Measurements from ENCODE around the gene GRIK1.
A peak's percentile ranks its signal among the peaks of the same experiment; 100 is the strongest.

GRIK1 gene

DNA sequence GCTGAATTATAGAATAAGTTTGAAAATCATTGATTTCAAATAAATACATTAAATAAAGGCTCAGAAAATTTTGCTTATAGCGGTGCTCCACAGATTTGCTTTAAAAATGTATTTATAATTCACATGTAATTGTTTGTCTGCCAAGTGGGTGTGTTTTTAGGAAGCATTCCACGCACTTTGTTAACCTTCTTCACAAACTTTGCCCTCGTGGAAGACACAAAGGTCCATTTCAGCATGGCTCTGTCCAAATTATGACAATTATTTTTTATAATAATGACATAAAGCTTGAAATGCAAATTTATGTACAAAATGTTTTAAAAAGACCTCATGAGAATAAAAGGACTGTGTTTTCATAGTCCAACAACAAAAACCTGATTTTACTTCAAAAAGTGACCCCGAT lies 146.1 kb downstream of the GRIK1 start:
- no peak for DNase-seq (ENCODE audit: low read depth, low spot score)

GRCh38 chr21:29789393-29789792 lies 150.4 kb downstream of the GRIK1 start:
- no peak overlapping the region for H3K27ac ChIP-seq
- DNase-seq (ENCODE audit: low read depth, low spot score) = no peak

More for the DNA sequence above, 146.1 kb downstream of the GRIK1 start:
- H3K27ac ChIP-seq = no peak overlapping the region

- no peak overlapping the region for H3K27ac ChIP-seq
- no peak for DNase-seq (ENCODE audit: low read depth, low spot score)
Observed at GRCh38 chr21:29788752-29789151, 151.0 kb downstream of the GRIK1 start.

DNA sequence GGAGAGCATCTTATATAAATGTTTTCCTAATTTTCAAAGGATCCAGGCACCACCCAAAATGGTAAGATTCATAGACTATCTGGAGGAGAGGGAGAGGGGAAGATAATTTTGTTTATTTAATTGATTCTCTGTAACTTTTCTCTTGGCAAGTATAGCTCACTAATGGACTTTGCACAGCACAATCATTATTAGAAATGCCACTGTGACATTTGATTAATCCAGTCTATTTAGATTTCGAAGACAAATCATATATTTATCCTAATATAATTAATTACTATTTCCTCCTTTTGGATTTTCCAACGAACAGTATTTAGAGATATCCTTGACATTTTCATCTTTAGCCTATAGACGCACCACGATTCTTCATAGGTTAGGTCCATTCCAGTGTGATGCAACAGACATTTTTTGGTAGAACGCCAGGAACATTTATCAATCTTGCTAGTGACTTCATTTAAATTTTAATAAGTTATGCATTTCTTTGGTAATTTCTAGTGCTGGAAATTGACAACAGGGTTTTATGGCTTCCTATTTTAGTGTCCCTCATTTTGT lies 152.4 kb downstream of the GRIK1 start:
- DNase-seq (ENCODE audit: low read depth, low spot score) = no peak
- H3K27ac ChIP-seq = no peak overlapping the region

DNA sequence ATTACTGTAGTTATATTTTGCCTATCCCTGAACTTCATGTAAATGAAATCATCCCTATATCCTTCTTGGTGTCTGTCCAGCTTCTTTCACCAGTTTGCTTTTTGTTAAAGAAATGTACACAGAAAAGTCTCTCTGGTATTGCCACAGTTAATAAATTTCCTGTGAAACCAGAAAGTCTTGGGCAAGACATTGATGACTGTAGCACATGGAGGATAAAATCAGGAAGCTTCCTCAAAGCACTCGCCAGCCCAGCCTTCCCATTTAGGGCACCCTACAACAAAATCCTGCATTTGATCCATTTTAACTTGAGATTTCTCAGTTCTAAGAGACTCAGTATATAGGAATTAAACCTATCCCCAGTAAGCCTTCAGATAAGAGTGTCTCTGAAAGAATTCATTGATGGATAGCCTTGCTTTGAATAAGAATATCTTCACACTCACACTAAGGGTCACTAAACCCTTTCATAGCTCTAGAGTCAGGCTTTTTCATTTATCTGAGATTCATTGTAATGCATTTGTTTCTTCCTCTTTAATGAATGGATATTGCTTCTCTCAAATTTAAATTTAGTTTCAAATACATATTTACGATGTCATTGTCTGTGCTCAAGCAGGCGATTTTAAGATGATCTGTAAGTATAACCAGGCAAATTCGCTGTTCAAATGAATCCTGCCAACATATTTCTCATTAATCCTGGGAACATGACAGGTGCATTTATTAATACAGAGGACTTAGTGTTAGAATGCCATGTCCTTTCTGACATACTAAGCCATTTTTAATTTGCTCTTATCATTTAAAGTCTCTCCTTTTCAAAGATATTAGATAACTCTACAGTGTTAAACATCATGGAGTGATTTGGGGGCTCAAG lies 153.1 kb downstream of the GRIK1 start:
- no peak overlapping the region for H3K27ac ChIP-seq
- no peak for DNase-seq (ENCODE audit: low read depth, low spot score)

DNA sequence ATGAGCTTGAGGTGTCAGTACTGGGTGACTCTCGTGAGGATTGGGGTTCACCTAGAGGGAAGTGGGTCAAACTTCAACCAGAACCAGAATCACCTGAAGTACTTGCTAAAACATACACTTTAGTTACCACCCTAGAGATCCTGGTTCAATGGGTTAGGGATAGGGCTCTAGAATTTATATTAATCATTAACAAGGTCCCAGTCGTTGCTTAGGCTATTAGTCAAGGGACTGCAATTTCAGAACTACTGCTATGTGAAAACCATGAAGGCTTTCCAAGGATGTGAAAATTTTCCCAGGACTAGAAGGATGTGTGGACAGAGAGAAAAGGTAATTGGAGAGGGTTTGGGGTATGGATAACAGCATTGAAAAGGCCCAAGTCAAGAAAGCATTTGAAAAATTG lies 162.6 kb downstream of the GRIK1 start:
- H3K27ac ChIP-seq = no peak overlapping the region
- DNase-seq (ENCODE audit: low read depth, low spot score) = no peak

GRCh38 chr21:29775462-29775861 lies 164.3 kb downstream of the GRIK1 start:
- no peak for DNase-seq (ENCODE audit: low read depth, low spot score)
- H3K27ac ChIP-seq = no peak overlapping the region

GRCh38 chr21:29771491-29772066 lies 168.2 kb downstream of the GRIK1 start:
- no peak overlapping the region for H3K27ac ChIP-seq
- DNase-seq (ENCODE audit: low read depth, low spot score) = peak; percentile 22

- H3K27ac ChIP-seq = no peak overlapping the region
- no peak for DNase-seq (ENCODE audit: low read depth, low spot score)
Observed at GRCh38 chr21:29763674-29764073, 176.1 kb downstream of the GRIK1 start.

DNA sequence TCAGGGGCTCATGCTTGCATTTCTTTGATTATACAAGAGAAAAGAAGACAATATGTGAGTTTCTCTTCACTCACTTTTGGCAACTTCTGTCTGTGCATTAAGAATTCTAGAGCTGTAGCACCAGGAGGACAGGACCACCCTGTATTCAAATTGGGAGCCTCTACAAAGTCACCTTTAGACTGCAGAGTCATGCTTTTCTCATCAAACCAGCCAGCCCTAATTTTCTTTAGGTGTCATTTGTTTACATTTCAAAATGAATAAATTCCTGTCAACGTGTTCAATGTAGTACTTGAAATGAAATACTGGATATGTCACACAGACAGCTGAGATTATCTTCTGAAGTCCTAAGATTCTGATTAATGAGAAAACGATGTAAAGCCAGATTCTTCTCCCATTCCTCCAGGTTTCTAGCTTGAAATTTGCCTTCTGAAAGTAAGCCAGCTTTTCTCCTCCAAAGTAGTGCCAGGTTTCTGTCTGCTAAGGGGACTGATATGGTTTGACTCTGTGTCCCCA lies 177.2 kb downstream of the GRIK1 start:
- no peak for DNase-seq (ENCODE audit: low read depth, low spot score)
- no peak overlapping the region for H3K27ac ChIP-seq

GRCh38 chr21:29753216-29753615 lies 186.6 kb downstream of the GRIK1 start:
- H3K27ac ChIP-seq = no peak overlapping the region
- no peak for DNase-seq (ENCODE audit: low read depth, low spot score)

- H3K27ac ChIP-seq = no peak overlapping the region
- DNase-seq (ENCODE audit: low read depth, low spot score) = no peak
Observed at GRCh38 chr21:29751473-29752185, 188.2 kb downstream of the GRIK1 start.

DNA sequence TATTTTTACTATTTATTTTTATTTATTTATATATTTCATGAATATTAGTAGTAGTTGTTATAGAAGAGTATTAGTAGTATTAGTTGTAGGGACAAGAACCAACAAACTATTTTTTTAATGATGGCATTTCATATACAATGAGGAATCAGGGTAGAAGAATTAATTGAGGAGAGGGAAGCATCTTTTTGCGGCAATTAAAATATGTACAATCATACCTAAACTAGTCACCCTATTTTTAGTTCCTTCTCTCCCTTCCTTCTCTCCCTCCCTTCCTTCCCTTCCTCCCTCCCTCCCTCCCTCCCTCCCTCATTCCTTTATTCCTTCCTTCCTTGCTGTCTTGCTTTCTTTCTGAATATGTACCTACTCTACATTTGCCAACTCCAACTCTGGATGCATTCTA lies 189.8 kb downstream of the GRIK1 start:
- no peak for DNase-seq (ENCODE audit: low read depth, low spot score)
- H3K27ac ChIP-seq = no peak overlapping the region

DNA sequence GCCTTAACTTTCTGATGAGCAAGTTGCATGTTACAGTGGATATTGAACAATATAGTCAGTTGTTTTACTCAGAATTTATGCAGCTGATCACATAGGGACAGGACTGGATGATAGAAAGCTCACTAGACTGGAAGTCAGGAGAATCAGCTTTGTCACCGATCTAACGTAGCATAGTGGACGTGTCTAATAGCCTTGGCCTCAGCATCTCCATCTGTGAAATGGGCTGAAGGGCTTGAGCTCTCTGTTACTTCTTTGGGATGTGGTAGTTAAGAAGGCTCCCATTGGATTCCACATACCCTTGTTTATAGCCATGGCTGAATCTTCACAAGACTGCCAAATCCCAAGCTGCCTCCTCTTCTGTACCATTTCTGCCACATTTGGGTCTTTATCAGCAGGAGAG lies 190.6 kb downstream of the GRIK1 start:
- H3K27ac ChIP-seq = no peak overlapping the region
- DNase-seq (ENCODE audit: low read depth, low spot score) = no peak

GRCh38 chr21:29748391-29749167 lies 191.2 kb downstream of the GRIK1 start:
- no peak for DNase-seq (ENCODE audit: low read depth, low spot score)
- no peak overlapping the region for H3K27ac ChIP-seq

DNA sequence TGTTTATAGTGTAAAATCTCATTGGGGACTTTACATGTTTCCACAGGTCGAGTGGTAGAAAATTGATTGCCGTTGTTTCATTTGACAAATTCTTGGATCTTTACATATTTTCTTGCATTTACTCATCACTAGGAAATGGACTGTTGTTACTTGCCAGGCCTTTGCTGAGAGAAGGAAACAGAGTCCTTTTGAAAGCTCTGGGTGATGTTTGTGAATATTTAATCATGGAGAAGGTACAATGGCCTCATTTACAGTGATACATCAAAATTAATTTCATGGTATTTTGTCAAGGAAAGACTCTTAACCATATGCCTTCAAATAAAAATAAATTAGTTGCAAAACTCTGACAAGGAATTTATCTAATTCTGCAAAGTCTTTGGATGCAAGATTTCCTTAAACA lies 198.0 kb downstream of the GRIK1 start:
- DNase-seq (ENCODE audit: low read depth, low spot score) = no peak

GRCh38 chr21:29739176-29739575 lies 200.6 kb downstream of the GRIK1 start:
- no peak for DNase-seq (ENCODE audit: low read depth, low spot score)
- no peak overlapping the region for H3K27ac ChIP-seq

More for the DNA sequence above, 198.0 kb downstream of the GRIK1 start:
- no peak overlapping the region for H3K27ac ChIP-seq

GRCh38 chr21:29738730-29739129 lies 201.1 kb downstream of the GRIK1 start:
- H3K27ac ChIP-seq = no peak overlapping the region
- no peak for DNase-seq (ENCODE audit: low read depth, low spot score)

- no peak overlapping the region for H3K27ac ChIP-seq
- no peak for DNase-seq (ENCODE audit: low read depth, low spot score)
Observed at GRCh38 chr21:29737186-29737585, 202.6 kb downstream of the GRIK1 start.

- no peak overlapping the region for H3K27ac ChIP-seq
- DNase-seq (ENCODE audit: low read depth, low spot score) = no peak
Observed at GRCh38 chr21:29730281-29730680, 209.5 kb downstream of the GRIK1 start.
